HS-5 (cell line): ENCODE results near the gene ENOPH1.
A peak's percentile ranks its signal among the peaks of the same experiment; 100 is the strongest.
"Not testable (repeated sequence)": the region's sequence is repeated elsewhere in the genome, so short reads cannot be mapped to it uniquely, and the experiment has no call there.

Experiments used
- DNase-seq: peaks from one replicate; pipeline ENCODE4 v3.0.0-alpha.2; 2012; ENCODE audit warnings: low read depth

The ENOPH1 gene

GRCh38 chr4:82473080-82473479 lies 42.7 kb downstream of the ENOPH1 start:
- DNase-seq: not testable (repeated sequence)

GRCh38 chr4:82473621-82474164 lies 43.3 kb downstream of the ENOPH1 start:
- no peak for DNase-seq

- DNase-seq: not testable (repeated sequence)
Observed at GRCh38 chr4:82475931-82476330, 45.5 kb downstream of the ENOPH1 start.

GRCh38 chr4:82477469-82477868 lies 47.1 kb downstream of the ENOPH1 start:
- DNase-seq: not testable (repeated sequence)

GRCh38 chr4:82479562-82479961 lies 49.2 kb downstream of the ENOPH1 start:
- no peak for DNase-seq

GRCh38 chr4:82480771-82481505 lies 50.5 kb downstream of the ENOPH1 start:
- no peak for DNase-seq

- no peak for DNase-seq
Observed at GRCh38 chr4:82481506-82481840, 51.1 kb downstream of the ENOPH1 start.

GRCh38 chr4:82482387-82482786 lies 52.0 kb downstream of the ENOPH1 start:
- no peak for DNase-seq

- no peak for DNase-seq
Observed at GRCh38 chr4:82484996-82485783, 54.8 kb downstream of the ENOPH1 start.

- no peak for DNase-seq
Observed at GRCh38 chr4:82489076-82489475, 58.7 kb downstream of the ENOPH1 start.

GRCh38 chr4:82489987-82490386 lies 59.6 kb downstream of the ENOPH1 start:
- DNase-seq: no peak

GRCh38 chr4:82491251-82491960 lies 61.0 kb downstream of the ENOPH1 start:
- DNase-seq: no peak

GRCh38 chr4:82493721-82494425 lies 63.5 kb downstream of the ENOPH1 start:
- DNase-seq: no peak

GRCh38 chr4:82495666-82496065 lies 65.3 kb downstream of the ENOPH1 start:
- no peak for DNase-seq

- DNase-seq: no peak
Observed at GRCh38 chr4:82496349-82496748, 66.0 kb downstream of the ENOPH1 start.

- DNase-seq: peak; percentile 28
Observed at GRCh38 chr4:82499738-82500434, 69.5 kb downstream of the ENOPH1 start.

- DNase-seq: peak; percentile 34
Observed at GRCh38 chr4:82500435-82501153, 70.2 kb downstream of the ENOPH1 start.

GRCh38 chr4:82501154-82501442 lies 70.7 kb downstream of the ENOPH1 start:
- DNase-seq: no peak

GRCh38 chr4:82508011-82508410 lies 77.6 kb downstream of the ENOPH1 start:
- no peak for DNase-seq

- no peak for DNase-seq
Observed at GRCh38 chr4:82508806-82509428, 78.5 kb downstream of the ENOPH1 start.
